NCI-H187 treated with DMSO at 0.1 percent for 48 hours (cell line): ENCODE measurements around the gene ADCY1.

ENCODE experiments used
- DNase-seq: peaks from one replicate; lab custom pipeline; 2025; lab: John Stamatoyannopoulos, UW

ADCY1 gene

DNA sequence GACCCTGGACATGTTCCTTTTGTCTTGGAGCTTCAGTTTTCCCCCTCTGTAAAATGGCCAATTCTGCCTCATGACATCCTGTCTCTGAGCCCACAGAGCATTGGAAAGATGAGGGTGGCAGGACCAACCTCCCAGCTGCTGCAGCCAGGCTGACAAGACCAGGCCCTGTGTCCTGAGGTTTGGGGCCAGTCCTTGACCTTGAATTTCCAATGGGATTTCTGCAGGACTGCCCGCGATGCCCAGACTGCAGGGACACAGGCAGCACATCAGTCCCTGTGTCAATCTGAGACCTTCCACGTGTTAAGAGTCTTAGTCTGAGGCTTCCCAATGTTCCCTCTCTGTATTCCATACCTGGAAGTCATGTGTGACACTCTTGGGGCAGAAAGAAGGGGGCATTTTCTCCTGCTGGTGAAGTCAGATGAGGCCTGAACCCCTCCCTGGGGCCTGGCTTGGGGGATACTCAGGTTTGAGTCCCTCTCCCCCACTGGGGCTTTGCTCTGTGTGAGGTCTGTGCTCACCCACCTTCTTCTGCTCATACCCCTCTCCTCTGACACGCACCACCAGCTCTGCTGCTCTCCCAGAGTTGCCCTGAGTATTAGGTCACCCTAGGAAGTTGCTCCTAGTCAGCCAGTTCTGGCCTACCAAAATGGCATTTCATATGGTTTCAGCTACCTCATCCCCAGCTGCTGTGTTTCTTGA lies 79.2 kb downstream of the ADCY1 start:
- no peak for DNase-seq

DNA sequence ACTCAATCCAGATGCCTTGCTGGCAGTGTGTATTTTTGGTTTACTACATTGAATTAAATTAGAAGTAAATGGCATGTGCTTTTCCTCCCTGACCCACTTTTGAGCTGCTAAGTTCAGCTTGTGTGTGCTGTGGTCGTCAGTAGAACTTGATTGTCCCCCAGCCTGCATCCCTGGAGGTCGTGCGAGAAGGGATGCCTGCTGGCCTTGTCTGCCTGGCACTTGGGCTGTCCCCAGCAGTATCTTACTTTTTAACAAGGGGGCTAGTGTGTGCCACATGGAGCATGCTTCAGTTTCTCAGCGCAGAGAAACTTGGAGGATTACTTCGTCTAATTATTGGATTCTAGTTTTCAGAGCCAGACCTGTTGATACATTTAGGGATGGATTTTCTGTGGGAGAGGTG lies 80.2 kb downstream of the ADCY1 start:
- no peak for DNase-seq

DNA sequence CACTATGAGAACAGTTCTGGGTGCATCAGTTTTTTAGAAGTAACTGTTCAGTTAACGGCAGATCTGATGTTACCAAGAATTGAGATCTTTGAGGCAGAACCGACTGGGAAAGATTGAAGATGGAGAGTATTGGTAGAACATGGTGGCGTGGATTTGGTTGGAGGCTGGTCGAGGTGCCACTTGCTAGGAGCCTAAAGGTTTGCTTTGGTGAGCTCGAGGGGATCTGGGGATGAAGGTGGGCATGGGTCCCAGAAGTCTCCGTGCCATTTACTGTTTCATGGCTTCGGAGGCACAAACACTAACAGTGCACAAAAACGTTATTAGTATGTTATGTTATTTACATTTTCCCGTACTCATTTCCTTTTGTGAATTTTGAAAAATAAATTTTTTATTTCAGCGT lies 81.4 kb downstream of the ADCY1 start:
- DNase-seq: no peak

- no peak for DNase-seq
Observed at GRCh38 chr7:45656431-45656830, 82.3 kb downstream of the ADCY1 start.

DNA sequence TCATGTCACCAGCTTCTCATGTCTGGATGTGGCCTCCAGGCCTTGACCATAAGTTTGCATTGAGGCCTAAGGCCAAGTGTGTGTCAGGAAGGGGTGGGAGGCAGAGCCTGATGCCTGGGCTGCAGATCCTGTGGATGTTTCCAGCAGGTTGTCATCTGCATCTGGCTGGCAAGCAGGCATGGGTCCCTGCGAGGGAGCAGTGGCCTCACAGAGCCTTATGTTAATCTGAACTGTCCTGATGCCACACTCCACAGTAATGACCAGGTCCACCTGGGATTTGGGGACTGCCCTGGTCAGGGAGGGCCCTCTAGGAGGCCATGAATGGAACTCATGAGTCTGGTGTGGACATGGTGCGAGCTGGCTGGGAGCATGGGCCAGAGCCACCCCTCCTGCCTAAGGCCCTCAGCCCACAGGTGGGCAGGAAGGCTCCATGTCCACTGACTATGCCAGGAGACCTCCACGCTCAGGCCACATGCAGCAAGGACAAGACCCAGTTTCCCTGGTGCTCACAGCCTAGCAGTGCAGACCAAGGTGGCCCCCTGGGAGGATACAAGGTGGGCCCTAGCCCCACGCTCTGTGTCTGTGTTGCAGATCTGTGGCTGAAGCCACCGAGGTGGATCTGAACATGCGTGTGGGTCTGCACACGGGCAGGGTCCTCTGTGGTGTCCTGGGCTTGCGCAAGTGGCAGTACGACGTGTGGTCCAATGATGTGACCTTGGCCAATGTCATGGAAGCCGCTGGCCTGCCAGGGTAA lies 83.1 kb downstream of the ADCY1 start:
- no peak for DNase-seq

- DNase-seq: no peak
Observed at GRCh38 chr7:45657890-45658715, 83.9 kb downstream of the ADCY1 start.

GRCh38 chr7:45658716-45659495 lies 84.7 kb downstream of the ADCY1 start:
- DNase-seq: no peak

DNA sequence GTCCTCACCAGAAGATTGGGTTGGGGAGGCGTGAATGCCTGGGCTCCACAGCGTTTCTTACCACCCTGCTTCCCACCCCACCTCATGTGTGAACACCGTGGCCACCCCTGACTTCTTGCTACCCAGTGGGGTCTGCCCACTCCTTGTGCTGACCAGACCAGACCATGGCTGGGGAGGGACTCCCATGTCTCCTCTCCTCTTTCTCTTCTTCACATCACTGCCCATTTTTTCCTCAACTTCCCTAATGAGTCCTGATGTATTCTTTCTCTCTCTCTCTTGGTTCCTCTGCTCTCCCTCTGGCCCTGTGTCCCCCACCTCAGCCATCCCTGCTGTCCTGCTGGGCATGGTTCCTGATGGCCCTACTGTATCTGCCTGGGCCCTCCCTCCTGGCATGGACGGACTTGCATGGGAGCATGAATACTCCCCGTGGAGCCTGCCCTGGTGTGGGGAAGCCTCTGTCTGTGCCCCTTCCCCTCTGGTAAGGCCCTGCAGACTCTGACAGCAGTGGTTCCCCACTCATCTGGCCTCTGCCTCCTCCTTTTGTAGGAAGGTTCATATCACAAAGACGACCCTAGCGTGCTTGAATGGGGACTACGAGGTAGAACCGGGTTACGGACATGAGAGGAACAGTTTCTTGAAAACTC lies 85.5 kb downstream of the ADCY1 start:
- no peak for DNase-seq

GRCh38 chr7:45660201-45660900 lies 86.2 kb downstream of the ADCY1 start:
- no peak for DNase-seq

DNA sequence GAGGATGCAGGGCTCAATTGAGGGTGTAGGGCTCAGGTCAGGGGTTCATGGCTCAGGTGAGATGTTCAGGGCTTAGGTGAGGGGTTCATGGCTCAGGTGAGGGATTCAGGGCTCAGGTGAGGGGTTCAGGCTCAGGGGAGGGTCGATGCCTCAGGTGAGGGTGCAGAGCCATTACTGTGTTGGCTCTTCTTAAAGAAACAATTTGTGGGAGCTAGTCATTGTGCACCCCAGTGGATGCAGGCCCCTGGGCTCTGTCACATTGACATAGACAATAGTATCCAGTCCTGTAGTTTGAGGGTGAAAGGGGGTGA lies 86.7 kb downstream of the ADCY1 start:
- no peak for DNase-seq

DNA sequence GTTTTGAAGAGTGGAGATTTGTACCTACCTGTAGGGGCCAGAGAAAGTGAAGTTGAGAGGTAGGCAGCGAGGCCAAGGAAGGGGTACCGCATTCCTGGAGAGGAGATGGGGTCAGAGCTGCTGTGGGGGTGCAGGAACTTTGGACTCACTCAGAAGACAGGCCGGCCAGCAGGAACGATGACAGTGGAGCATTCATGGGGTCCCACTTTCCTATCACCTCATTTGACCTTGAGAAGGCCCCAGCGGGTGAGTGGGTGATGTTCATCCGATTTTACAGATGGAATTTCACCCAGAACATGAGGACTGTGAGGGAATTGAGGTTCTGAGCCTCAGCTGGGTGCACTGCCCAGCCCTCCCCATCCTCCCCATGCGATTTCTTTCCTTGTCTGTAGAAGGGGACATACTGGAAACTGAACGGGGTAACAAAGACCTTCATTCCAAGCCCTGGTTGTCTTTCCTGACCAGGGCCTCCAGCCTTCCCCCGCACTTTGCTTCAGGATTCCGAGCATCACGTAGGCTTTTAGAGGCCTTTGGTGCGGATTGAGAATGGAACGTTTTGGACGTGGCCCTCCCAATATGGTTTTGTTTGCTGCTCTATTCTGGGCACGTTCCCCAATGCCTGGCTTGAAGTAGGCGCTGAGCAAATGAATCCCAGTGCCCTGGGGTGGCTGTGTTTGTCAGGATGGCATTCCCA lies 87.3 kb downstream of the ADCY1 start:
- no peak for DNase-seq

- no peak for DNase-seq
Observed at GRCh38 chr7:45662018-45662417, 87.8 kb downstream of the ADCY1 start.

DNA sequence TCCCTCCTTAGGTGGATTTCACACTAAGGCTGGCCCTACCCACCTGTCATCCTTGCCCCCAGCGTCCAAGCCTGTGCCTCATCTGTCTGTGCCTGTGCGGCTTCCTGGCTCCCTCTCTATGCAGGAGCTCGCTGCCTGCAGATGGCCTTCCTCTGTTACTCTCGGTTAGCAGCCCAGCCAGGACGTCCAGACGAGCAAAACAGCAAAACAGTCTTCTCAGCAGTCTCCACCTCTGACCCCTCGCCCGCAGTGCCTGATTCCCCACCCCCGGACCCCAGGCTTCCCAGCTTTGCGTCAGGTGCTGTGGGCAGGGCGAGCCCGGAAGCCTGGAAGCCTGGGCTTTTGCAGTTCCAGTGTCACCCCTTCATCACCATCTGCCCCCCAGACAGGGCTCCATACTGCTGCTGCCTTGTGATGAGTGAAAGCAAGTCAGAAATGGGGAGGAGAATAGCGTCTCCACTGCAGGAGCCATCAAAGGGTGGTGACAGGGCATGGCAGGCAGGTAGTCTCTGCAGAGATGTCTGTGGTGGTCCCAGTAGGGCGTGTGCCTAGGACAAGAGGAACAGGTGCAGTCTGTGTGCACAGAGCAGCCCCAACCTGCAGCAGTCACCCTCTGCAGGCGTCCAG lies 88.5 kb downstream of the ADCY1 start:
- no peak for DNase-seq

GRCh38 chr7:45663167-45663921 lies 89.2 kb downstream of the ADCY1 start:
- no peak for DNase-seq

DNA sequence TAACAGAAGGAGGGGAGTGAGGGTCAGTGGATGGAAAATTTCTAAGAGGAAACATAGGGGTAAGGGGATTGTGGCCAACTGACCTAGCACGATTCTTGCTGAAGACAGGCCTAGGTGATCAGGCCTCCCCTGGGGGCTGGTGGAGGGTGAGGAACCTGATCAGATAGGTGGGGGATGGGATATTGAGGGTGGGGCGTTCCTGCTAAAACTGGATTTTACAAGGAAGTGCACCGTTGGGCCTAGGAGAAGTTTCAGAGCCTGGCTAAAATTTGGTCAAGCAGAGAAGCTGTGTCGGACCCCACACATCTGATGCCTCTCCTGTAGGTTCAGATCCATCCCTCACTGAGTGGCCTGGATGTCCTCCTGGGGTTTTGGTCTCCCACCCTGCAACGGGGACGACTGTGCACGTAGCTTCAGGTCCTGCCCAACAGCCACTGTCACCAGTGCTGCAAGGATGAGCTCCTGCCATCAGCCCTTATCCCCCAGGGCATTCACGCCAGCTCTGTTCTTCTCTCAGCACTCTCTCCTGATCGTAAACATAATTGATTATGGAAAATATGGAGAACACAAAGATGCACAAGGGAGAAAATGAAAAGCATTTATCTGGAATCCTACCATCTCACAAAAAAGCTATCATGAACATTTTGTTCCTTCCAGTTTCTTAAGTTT lies 89.9 kb downstream of the ADCY1 start:
- DNase-seq: no peak

- DNase-seq: no peak
Observed at GRCh38 chr7:45665172-45665571, 91.0 kb downstream of the ADCY1 start.

DNA sequence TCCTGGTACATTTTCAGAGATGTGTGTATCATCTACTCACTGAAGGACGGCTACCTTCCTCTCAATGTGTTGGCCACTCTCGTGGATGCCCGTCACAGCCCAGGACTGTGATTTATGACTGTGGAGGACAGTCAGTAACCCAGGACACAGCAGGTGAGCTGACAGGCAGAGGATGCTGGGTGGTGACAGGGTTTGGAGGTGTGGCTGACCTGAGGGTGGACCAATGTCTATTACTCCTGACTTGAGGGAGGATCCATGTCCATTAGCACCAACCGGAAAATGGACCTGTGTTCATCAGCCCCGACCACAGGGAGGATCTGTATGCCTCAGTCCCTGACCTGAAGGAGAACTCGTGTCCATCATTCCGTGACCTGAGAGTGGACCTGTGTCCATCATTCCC lies 96.1 kb downstream of the ADCY1 start:
- DNase-seq: no peak

- no peak for DNase-seq
Observed at GRCh38 chr7:45670717-45671116, 96.5 kb downstream of the ADCY1 start.
